GM12878 (cell line): Measurements from ENCODE around the gene PRRT1. TPM values are rescaled to one million over a fixed set of nuclear protein-coding genes. Genes with fewer than 3 reads are reported as not detected.

Experiments used
- ATAC-seq: fragments of 200-7000 bp; cut with Tn5 transposase; 3 replicates; pipeline ENCODE4 v1.9.1; 2020; ENCODE audit warnings: mild to moderate bottlenecking, moderate library complexity
- BruUV-seq: library from RNA; stranded (reverse); fragments of 400-500 nt; replicated peaks from 2 replicates; lab custom pipeline; 2021; lab: Mats Ljungman, UMichigan
- CTCF ChIA-PET: fragments of 300-600 bp; sonication (Branson Sonifier 250); formaldehyde crosslinking; extraction: SDS; loops from one replicate; lab custom pipeline; 2021; ENCODE audit warnings: inconsistent platforms; lab: Yijun Ruan, JAX
- POLR2A ChIA-PET: fragments of 350-600 bp; formaldehyde crosslinking; extraction: SDS; loops from one replicate; lab custom pipeline; 2021; ENCODE audit warnings: inconsistent platforms; lab: Charles Lee
- RAD21 ChIA-PET: fragments of 300-600 bp; sonication (Branson Sonifier 250); formaldehyde crosslinking; loops from one replicate; lab custom pipeline; 2023; ENCODE audit warnings: antibody characterized with exemption; ENCODE audit not compliant: unreplicated experiment; lab: Charles Lee
- SMC1A ChIA-PET: fragments of 300-600 bp; sonication (Branson Sonifier 250); formaldehyde crosslinking; loops from one replicate; lab custom pipeline; 2023; ENCODE audit not compliant: unreplicated experiment, uncharacterized antibody; lab: Charles Lee
- DNase-seq: peaks from one replicate; pipeline ENCODE4 v3.0.0-alpha.2; 2011; ENCODE audit warnings: low read depth, low spot score
- FAIRE-seq: peaks from 3 replicates; lab custom pipeline; 2011; peaks lifted over from hg19 to GRCh38; lab: Jason Lieb, UNC
- H2AFZ ChIP-seq: 2 replicates; pipeline ENCODE4 v1.6.0; 2011; ENCODE audit warnings: low read depth, low read length, control low read depth; ENCODE audit not compliant: control insufficient read depth
- H3K27ac ChIP-seq: 2 replicates; pipeline ENCODE4 v1.5.1; 2011; ENCODE audit warnings: control low read depth; ENCODE audit not compliant: control insufficient read depth, insufficient read depth
- H3K27me3 ChIP-seq, 2 experiments: replicated peaks in 1 of 2; 2 replicates each; pipeline versions ENCODE4 v1.6.0 to v1.6.1; 2011; ENCODE audit warnings: low read length in 1 of 2; ENCODE audit not compliant: control insufficient read depth in 2 of 2, insufficient read depth in 2 of 2
- H3K36me3 ChIP-seq, 2 experiments: 2 replicates each; pipeline ENCODE4 v1.5.1; 2011; ENCODE audit warnings: low read length in 1 of 2; ENCODE audit not compliant: control insufficient read depth in 2 of 2, insufficient read depth in 2 of 2
- H3K4me1 ChIP-seq: 2 replicates; pipeline ENCODE4 v1.6.1; 2011; ENCODE audit warnings: mild to moderate bottlenecking, low read length, moderate library complexity, mixed read lengths; ENCODE audit not compliant: control insufficient read depth, insufficient read depth
- H3K4me2 ChIP-seq: 2 replicates; pipeline ENCODE4 v1.6.0; 2011; ENCODE audit warnings: control low read depth; ENCODE audit not compliant: control insufficient read depth, insufficient read depth
- H3K4me3 ChIP-seq: fragments of 200-600 bp; sonication (generic); 2 replicates; pipeline ENCODE4 v1.5.1; 2016
- H3K79me2 ChIP-seq: 2 replicates; pipeline ENCODE4 v1.6.0; 2011; ENCODE audit warnings: low read length; ENCODE audit not compliant: control insufficient read depth, insufficient read depth
- H3K9ac ChIP-seq: 2 replicates; pipeline ENCODE4 v1.8.0; 2011; ENCODE audit warnings: low read length, control low read depth, mixed read lengths; ENCODE audit not compliant: control insufficient read depth, insufficient read depth
- H3K9me3 ChIP-seq: replicated peaks from 3 replicates; pipeline ENCODE4 v1.5.1; 2011; ENCODE audit warnings: mild to moderate bottlenecking, low read length; ENCODE audit not compliant: control insufficient read depth, insufficient read depth
- H4K20me1 ChIP-seq: 2 replicates; pipeline ENCODE4 v1.6.0; 2011; ENCODE audit not compliant: control insufficient read depth, insufficient read depth
- ATF2 ChIP-seq: IDR thresholded peaks from 2 replicates; pipeline ENCODE4 v1.6.1; 2012; ENCODE audit warnings: low read length, inconsistent platforms
- BACH1 ChIP-seq: fragments of 450-650 bp; IDR thresholded peaks from 2 replicates; pipeline ENCODE4 v1.6.1; 2017; ENCODE audit warnings: mild to moderate bottlenecking, borderline replicate concordance
- CREM ChIP-seq: IDR thresholded peaks from 2 replicates; pipeline ENCODE4 v1.6.1; 2014; ENCODE audit warnings: antibody characterized with exemption, low read depth
- EED ChIP-seq: sonication (generic); IDR thresholded peaks from 2 replicates; pipeline ENCODE4 v1.6.1; 2016; ENCODE audit warnings: antibody characterized with exemption, low read depth
- IRF4 ChIP-seq: IDR thresholded peaks from 2 replicates; pipeline ENCODE4 v1.6.1; 2011; ENCODE audit warnings: low read depth, low read length
- MTA2 ChIP-seq: fragments of 450-650 bp; IDR thresholded peaks from 2 replicates; pipeline ENCODE4 v1.6.1; 2016; ENCODE audit warnings: low read depth, mild to moderate bottlenecking, moderate library complexity
- TARDBP ChIP-seq: IDR thresholded peaks from 2 replicates; pipeline ENCODE4 v1.6.1; 2016; ENCODE audit warnings: borderline replicate concordance
- WRNIP1 ChIP-seq: IDR thresholded peaks from 2 replicates; pipeline ENCODE4 v1.6.1; 2011; ENCODE audit warnings: low read depth, low read length, improper control_type of control experiment, borderline replicate concordance
- ZNF24 ChIP-seq: fragments of 450-650 bp; IDR thresholded peaks from 2 replicates; pipeline ENCODE4 v1.6.1; 2017; ENCODE audit warnings: antibody characterized with exemption, mild to moderate bottlenecking
- ZZZ3 ChIP-seq: IDR thresholded peaks from 2 replicates; pipeline ENCODE4 v1.6.1; 2011; ENCODE audit warnings: low read depth; ENCODE audit not compliant: control insufficient read depth, insufficient read length
- WGBS: methylation state at CpG from one replicate; pipeline ENCODE4 v1.1.6; 2016; ENCODE audit warnings: low lambda C conversion rate; ENCODE audit not compliant: insufficient replicate concordance, insufficient coverage; ENCODE audit errors: missing lambda C conversion rate; 5-methylcytosine and 5-hydroxymethylcytosine counted together
- in situ Hi-C: fragments of 300-500 bp; cut with MboI; formaldehyde crosslinking; loops from 9 replicates; pipeline ENCODE4 v1.14.3; 2018; ENCODE audit warnings: mixed read lengths
- intact Hi-C: fragments of 100-400 bp; cut with micrococcal nuclease; formaldehyde crosslinking; loops from one replicate; pipeline ENCODE4 v1.14.2; 2022; ENCODE audit not compliant: unreplicated experiment
- polyA plus RNA-seq, 11 experiments: library from polyadenylated mRNA; depleted of rRNA in 4 of 11; unstranded in 6 of 11; stranded (reverse) in 5 of 11; fragments of >200 nt; fragmentation: Nextera tagmentation in 4 of 11; fragmentation: Illumina TruSeq in 1 of 11; extraction: Ambion mirVana in 4 of 11; extraction: Trizol in 1 of 11; gene quantifications; 1 replicate in 1 of 11; 2 replicates in 10 of 11; pipeline versions ENCODE4 v1.2.1 to v1.2.3, GENCODE V29; 2011 to 2016; ENCODE audit warnings: inconsistent platforms in 2 of 11, missing spikeins in 2 of 11, low read depth in 1 of 11
- total RNA-seq, 4 experiments: library from RNA; depleted of rRNA in 3 of 4; stranded (reverse); fragments of >200 nt in 3 of 4; fragmentation: Illumina TruSeq in 1 of 4; extraction: Trizol in 1 of 4; gene quantifications; 2 replicates each; pipeline versions ENCODE4 v1.2.1 to v1.2.3, GENCODE V29; 2013 to 2021
- TF ChIP-seq, protein P1 (sequence below): fragments of 450-650 bp; IDR thresholded peaks from 2 replicates; pipeline ENCODE4 v1.6.1; 2017; ENCODE audit warnings: low read depth, mild to moderate bottlenecking, moderate library complexity
- TF ChIP-seq, protein P2 (sequence below): fragments of 450-650 bp; IDR thresholded peaks from 2 replicates; pipeline ENCODE4 v1.6.1; 2018; ENCODE audit warnings: borderline replicate concordance, mild to moderate bottlenecking; ENCODE audit not compliant: partially characterized antibody
- TF ChIP-seq, protein P3 (sequence below): IDR thresholded peaks from 2 replicates; pipeline ENCODE4 v1.6.1; 2011; ENCODE audit warnings: mild to moderate bottlenecking, low read depth, low read length, moderate library complexity; ENCODE audit not compliant: insufficient replicate concordance

PRRT1 gene
- total and polyA plus RNA-seq, 10 of the 15 experiments (the other 5 are each of a cell fraction or from before 2014, with no cell fraction given), result 0.04 to 0.15 (median 0.10) TPM; not detected in 6

GRCh38 chr6:32113386-32114352, 38.1 kb downstream of the PRRT1 start:
- Histone ChIP-seq H3K27ac (no peak overlapping the region), H3K9me3 (no peaks in the 10 kb centered on the region), H3K4me3 (no peak overlapping the region), H3K36me3 (peaks cover 7 to 17% of the 10 kb centered on the region in 2 experiments), H3K27me3 (no peaks in the 10 kb centered on the region; a peak in 1 of 4 replicates), H3K9ac (no peak overlapping the region), H3K79me2 (no peaks in the 10 kb centered on the region), H2AFZ (no peak overlapping the region), H4K20me1 (no peaks in the 10 kb centered on the region), H3K4me1 (no peaks in the 10 kb centered on the region), H3K4me2 (no peak overlapping the region)
- no TSS peak for BruUV-seq
- ChIA-PET CTCF (interaction anchor here (1.2 kb wide), 1 partner anchor 66 kb away, joined by 3 read pairs; no protein-coding TSS in a partner anchor), POLR2A (interaction anchor here (0.5 kb wide), 1 partner anchor 377 kb away, joined by 3 read pairs; no protein-coding TSS in a partner anchor), SMC1A (no interaction called here), RAD21 (interaction anchor here (1.0 kb wide), 1 partner anchor 14 kb away, joined by 3 read pairs; no protein-coding TSS in a partner anchor)
- FAIRE-seq (no peak), ATAC-seq (no peak), DNase-seq (no peak)
- in situ Hi-C loops, result no loop called here
- TF ChIP-seq ZZZ3 (no peak), TARDBP (no peak), MTA2 (no peak), IRF4 (no peak), ATF2 (no peak), BACH1 (no peak), EED (no peak), CREM (no peak), ZNF24 (no peak), WRNIP1 (no peak)
- TF ChIP-seq, protein P1, sequence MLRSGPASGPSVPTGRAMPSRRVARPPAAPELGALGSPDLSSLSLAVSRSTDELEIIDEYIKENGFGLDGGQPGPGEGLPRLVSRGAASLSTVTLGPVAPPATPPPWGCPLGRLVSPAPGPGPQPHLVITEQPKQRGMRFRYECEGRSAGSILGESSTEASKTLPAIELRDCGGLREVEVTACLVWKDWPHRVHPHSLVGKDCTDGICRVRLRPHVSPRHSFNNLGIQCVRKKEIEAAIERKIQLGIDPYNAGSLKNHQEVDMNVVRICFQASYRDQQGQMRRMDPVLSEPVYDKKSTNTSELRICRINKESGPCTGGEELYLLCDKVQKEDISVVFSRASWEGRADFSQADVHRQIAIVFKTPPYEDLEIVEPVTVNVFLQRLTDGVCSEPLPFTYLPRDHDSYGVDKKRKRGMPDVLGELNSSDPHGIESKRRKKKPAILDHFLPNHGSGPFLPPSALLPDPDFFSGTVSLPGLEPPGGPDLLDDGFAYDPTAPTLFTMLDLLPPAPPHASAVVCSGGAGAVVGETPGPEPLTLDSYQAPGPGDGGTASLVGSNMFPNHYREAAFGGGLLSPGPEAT, result no peak
- TF ChIP-seq, protein P2, sequence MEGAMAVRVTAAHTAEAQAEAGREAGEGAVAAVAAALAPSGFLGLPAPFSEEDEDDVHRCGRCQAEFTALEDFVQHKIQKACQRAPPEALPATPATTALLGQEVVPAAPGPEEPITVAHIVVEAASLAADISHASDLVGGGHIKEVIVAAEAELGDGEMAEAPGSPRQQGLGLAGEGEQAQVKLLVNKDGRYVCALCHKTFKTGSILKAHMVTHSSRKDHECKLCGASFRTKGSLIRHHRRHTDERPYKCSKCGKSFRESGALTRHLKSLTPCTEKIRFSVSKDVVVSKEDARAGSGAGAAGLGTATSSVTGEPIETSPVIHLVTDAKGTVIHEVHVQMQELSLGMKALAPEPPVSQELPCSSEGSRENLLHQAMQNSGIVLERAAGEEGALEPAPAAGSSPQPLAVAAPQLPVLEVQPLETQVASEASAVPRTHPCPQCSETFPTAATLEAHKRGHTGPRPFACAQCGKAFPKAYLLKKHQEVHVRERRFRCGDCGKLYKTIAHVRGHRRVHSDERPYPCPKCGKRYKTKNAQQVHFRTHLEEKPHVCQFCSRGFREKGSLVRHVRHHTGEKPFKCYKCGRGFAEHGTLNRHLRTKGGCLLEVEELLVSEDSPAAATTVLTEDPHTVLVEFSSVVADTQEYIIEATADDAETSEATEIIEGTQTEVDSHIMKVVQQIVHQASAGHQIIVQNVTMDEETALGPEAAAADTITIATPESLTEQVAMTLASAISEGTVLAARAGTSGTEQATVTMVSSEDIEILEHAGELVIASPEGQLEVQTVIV, result no peak
- TF ChIP-seq, protein P3, sequence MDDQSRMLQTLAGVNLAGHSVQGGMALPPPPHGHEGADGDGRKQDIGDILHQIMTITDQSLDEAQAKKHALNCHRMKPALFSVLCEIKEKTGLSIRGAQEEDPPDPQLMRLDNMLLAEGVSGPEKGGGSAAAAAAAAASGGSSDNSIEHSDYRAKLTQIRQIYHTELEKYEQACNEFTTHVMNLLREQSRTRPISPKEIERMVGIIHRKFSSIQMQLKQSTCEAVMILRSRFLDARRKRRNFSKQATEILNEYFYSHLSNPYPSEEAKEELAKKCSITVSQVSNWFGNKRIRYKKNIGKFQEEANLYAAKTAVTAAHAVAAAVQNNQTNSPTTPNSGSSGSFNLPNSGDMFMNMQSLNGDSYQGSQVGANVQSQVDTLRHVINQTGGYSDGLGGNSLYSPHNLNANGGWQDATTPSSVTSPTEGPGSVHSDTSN, result no peak
- intact Hi-C loops, result loop anchor here (10.0 kb wide), 1 partner anchor 671 kb away; no protein-coding TSS in a partner anchor
- WGBS, result 96% methylated on average over 9 of the region's 9 CpGs
